Left kidney (tissue), 2 donors: ENCODE measurements around the gene TMEM86B. TPM values are rescaled to one million over a fixed set of nuclear protein-coding genes. Genes with fewer than 3 reads are reported as not detected.

Experiments used
- DNase-seq: peaks from one replicate; pipeline ENCODE4 v3.0.0-alpha.2; 2013
- polyA plus RNA-seq: library from polyadenylated mRNA; unstranded; fragments of 120-200 nt; gene quantifications from one replicate; pipeline ENCODE4 v1.2.1, GENCODE V29; 2013; ENCODE audit not compliant: insufficient read length

TMEM86B gene
- polyA plus RNA-seq, 1 donor, result 2.8 TPM

- peak; percentile 77 for DNase-seq
Measured at GRCh38 chr19:55178781-55179599, 49.6 kb downstream of the TMEM86B start.

Other genes with a start within 250 kb of the TMEM86B start
- 0.35 TPM for gene GP6, start 190.5 kb downstream of the TMEM86B start, polyA plus RNA-seq
- 22.0 TPM for gene RDH13, start 165.6 kb downstream of the TMEM86B start, polyA plus RNA-seq
- 56.7 TPM for gene EPS8L1, start 152.9 kb downstream of the TMEM86B start, polyA plus RNA-seq
- 68.6 TPM for gene PPP1R12C, start 111.1 kb downstream of the TMEM86B start, polyA plus RNA-seq
- gene TNNT1, start 79.6 kb downstream of the TMEM86B start, polyA plus RNA-seq, result 3.8 TPM
- gene TNNI3, start 71.0 kb downstream of the TMEM86B start, polyA plus RNA-seq, result 3.3 TPM
- 7.5 TPM for gene DNAAF3, start 62.1 kb downstream of the TMEM86B start, polyA plus RNA-seq
- gene SYT5, start 48.5 kb downstream of the TMEM86B start, polyA plus RNA-seq, result 0.30 TPM
- 0.07 TPM for gene PTPRH, start 19.3 kb downstream of the TMEM86B start, polyA plus RNA-seq
- 46.0 TPM for gene PPP6R1, start 30.3 kb upstream of the TMEM86B start, polyA plus RNA-seq
- gene HSPBP1, start 51.3 kb upstream of the TMEM86B start, polyA plus RNA-seq, result 24.0 TPM
- 14.7 TPM for gene BRSK1, start 55.2 kb upstream of the TMEM86B start, polyA plus RNA-seq
- gene TMEM150B, start 96.6 kb upstream of the TMEM86B start, polyA plus RNA-seq, result 1.5 TPM
- 24.4 TPM for gene KMT5C, start 111.1 kb upstream of the TMEM86B start, polyA plus RNA-seq
- gene COX6B2, start 126.0 kb upstream of the TMEM86B start, polyA plus RNA-seq, result 0.78 TPM
- 0.17 TPM for gene GARIN5B, start 134.5 kb upstream of the TMEM86B start, polyA plus RNA-seq
- 1.4 TPM for gene IL11, start 141.7 kb upstream of the TMEM86B start, polyA plus RNA-seq
- gene TMEM190, start 148.1 kb upstream of the TMEM86B start, polyA plus RNA-seq, result 0.48 TPM
- 0.32 TPM for gene TMEM238, start 155.5 kb upstream of the TMEM86B start, polyA plus RNA-seq
- gene RPL28, start 157.2 kb upstream of the TMEM86B start, polyA plus RNA-seq, result 746 TPM
- 43.7 TPM for gene UBE2S, start 179.0 kb upstream of the TMEM86B start, polyA plus RNA-seq
- gene SHISA7, start 214.5 kb upstream of the TMEM86B start, polyA plus RNA-seq, result 0.20 TPM
- 30.1 TPM for gene ISOC2, start 232.9 kb upstream of the TMEM86B start, polyA plus RNA-seq
- gene C19orf85, start 236.0 kb upstream of the TMEM86B start, polyA plus RNA-seq, result not detected
- gene ZNF628, start 247.9 kb upstream of the TMEM86B start, polyA plus RNA-seq, result 2.4 TPM